ENCODE results near the gene ALDH1L2.
A peak's percentile ranks its signal among the peaks of the same experiment; 100 is the strongest.
"Not testable (repeated sequence)": the region's sequence is repeated elsewhere in the genome, so short reads cannot be mapped to it uniquely, and the experiment has no call there.

The ALDH1L2 gene

GRCh38 chr12:105030820-105031807, 53.1 kb downstream of the ALDH1L2 start:
- no peak for FAIRE-seq

- FAIRE-seq, result no peak
These were observed 57.8 kb downstream of the ALDH1L2 start for GRCh38 chr12:105026411-105026810.

- FAIRE-seq, result no peak
These were observed 58.4 kb downstream of the ALDH1L2 start for GRCh38 chr12:105025890-105026289.

- no peak for FAIRE-seq
These were observed 59.3 kb downstream of the ALDH1L2 start for GRCh38 chr12:105024928-105025327.

- no peak for FAIRE-seq
These were observed 63.9 kb downstream of the ALDH1L2 start for GRCh38 chr12:105020241-105020962.

GRCh38 chr12:105018776-105019175, 65.5 kb downstream of the ALDH1L2 start:
- no peak for FAIRE-seq

- no peak for FAIRE-seq
These were observed 66.2 kb downstream of the ALDH1L2 start for GRCh38 chr12:105018012-105018411.

GRCh38 chr12:105015543-105015942, 68.7 kb downstream of the ALDH1L2 start:
- FAIRE-seq, result no peak

GRCh38 chr12:105014603-105015002, 69.7 kb downstream of the ALDH1L2 start:
- FAIRE-seq, result no peak

- FAIRE-seq, result no peak
These were observed 70.4 kb downstream of the ALDH1L2 start for GRCh38 chr12:105013892-105014291.

- FAIRE-seq, result no peak
These were observed 82.8 kb downstream of the ALDH1L2 start for GRCh38 chr12:105001476-105001875.

GRCh38 chr12:104999347-104999685, 84.9 kb downstream of the ALDH1L2 start:
- no peak for FAIRE-seq

- no peak for FAIRE-seq
These were observed 85.6 kb downstream of the ALDH1L2 start for GRCh38 chr12:104998423-104999346.

- no peak for FAIRE-seq
These were observed 86.7 kb downstream of the ALDH1L2 start for GRCh38 chr12:104997541-104997940.

GRCh38 chr12:104994336-104994735, 89.9 kb downstream of the ALDH1L2 start:
- no peak for FAIRE-seq

- FAIRE-seq, result no peak
These were observed 92.6 kb downstream of the ALDH1L2 start for GRCh38 chr12:104991565-104992128.

- no peak for FAIRE-seq
These were observed 93.3 kb downstream of the ALDH1L2 start for GRCh38 chr12:104990950-104991349.

- peak; percentile 39 for FAIRE-seq
These were observed 98.0 kb downstream of the ALDH1L2 start, which contains the start of gene NOPCHAP1 for GRCh38 chr12:104986022-104986941. NOPCHAP1 (plus strand) TSS chr12:104986316; CDS start chr12:104986353, 37 bp downstream.

GRCh38 chr12:104985206-104985605, 99.1 kb downstream of the ALDH1L2 start:
- no peak for FAIRE-seq

GRCh38 chr12:104977688-104978087, 106.6 kb downstream of the ALDH1L2 start:
- not testable (repeated sequence) for FAIRE-seq

- FAIRE-seq, result no peak
These were observed 107.6 kb downstream of the ALDH1L2 start for GRCh38 chr12:104976703-104977102.

Data from TTC549 (cell line).